ENCODE measurements around the gene NNMT. TPM values are rescaled to one million over a fixed set of nuclear protein-coding genes. Genes with fewer than 3 reads are reported as not detected.

The NNMT gene
- total and polyA plus RNA-seq, 9 of the 15 experiments (the other 6 are each of a cell fraction or from before 2014, with no cell fraction given) = 6.1 to 15.0 (median 11.2) TPM

GRCh38 chr11:114284021-114284420, 12.2 kb upstream of the NNMT start (continued):
- TF ChIP-seq FOS (IDR thresholded peaks at IDR 0.05; ENCODE audit: extremely low read depth, insufficient read length) = no peak
- no peak for TF ChIP-seq CEBPG (CRISPR knock-in tag; IDR thresholded peaks at IDR 0.05)
- TF ChIP-seq CEBPG (tag; conservative IDR thresholded peaks at IDR 0.05 in 1 of 2, IDR thresholded peaks at IDR 0.05 in 1 of 2) = no peak
- TF ChIP-seq ZNF12 (CRISPR knock-in tag; IDR thresholded peaks at IDR 0.05) = no peak
- TF ChIP-seq PHB (CRISPR knock-in tag; IDR thresholded peaks at IDR 0.05) = no peak

DNA sequence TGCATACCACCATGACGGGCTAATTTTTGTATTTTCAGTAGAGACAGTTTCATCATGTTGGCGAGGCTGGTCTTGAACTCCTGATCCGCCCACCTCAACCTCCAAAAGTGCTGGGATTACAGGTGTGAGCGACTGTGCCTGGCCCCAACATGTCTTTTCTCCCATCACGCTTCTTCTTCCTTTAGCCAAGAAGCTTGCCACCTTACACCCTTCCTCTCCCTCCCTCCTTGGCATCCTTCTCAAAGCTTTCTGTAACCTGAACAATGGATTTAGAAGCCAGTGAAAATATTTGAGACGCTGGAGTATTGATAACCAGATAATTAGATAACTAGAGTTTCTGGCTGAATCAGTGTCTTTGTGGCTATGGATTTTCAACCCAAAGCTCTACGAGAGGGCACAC, 11.3 kb upstream of the NNMT start:
- no peak for DNase-seq (ENCODE audit: extremely low read depth in 1 of 4, low spot score in 3 of 4)
- no peak overlapping the region for H3K27ac ChIP-seq (ENCODE audit: extremely low read depth, low read depth, low read length)
- WGBS (ENCODE audit: insufficient coverage, low coverage, missing lambda C conversion rate) = 53% methylated on average over 7 of the region's 7 CpGs
- H3K4me2 ChIP-seq (ENCODE audit: insufficient read depth, low read length) = no peak overlapping the region
- no TSS peak for BruUV-seq (replicated peaks)
- H3K4me1 ChIP-seq (replicated peaks in 1 of 2; ENCODE audit: control insufficient read depth in 2 of 2, insufficient read depth in 2 of 2, low read length in 2 of 2) = peaks cover 0 to 4% of the 10 kb centered on the region in 2 experiments; a peak in 2 of 5 replicates
- intact Hi-C loops (cut with micrococcal nuclease) (no loop called here), in situ Hi-C loops (cut with MboI) (loop anchor here (10.0 kb wide), 2 partner anchors 480 to 1450 kb away; no protein-coding TSS in a partner anchor)
- no peak for TF ChIP-seq MEF2D (tag; conservative IDR thresholded peaks at IDR 0.05; ENCODE audit: low read depth)
- TF ChIP-seq ZNF347 (CRISPR knock-in tag; IDR thresholded peaks at IDR 0.05; ENCODE audit: low read depth) = no peak
- TF ChIP-seq HMGN3 (IDR thresholded peaks at IDR 0.05; ENCODE audit: borderline replicate concordance, extremely low read depth, insufficient read length, low read depth, low read length) = no peak
- no peak for ATAC-seq
- H4K20me1 ChIP-seq (replicated peaks; ENCODE audit: control insufficient read depth, insufficient read depth, low read length) = no peaks in the 10 kb centered on the region
- H3K36me3 ChIP-seq (ENCODE audit: control insufficient read depth, insufficient read depth, low read length) = no peaks in the 10 kb centered on the region
- FAIRE-seq = no peak
- ChIA-PET CTCF (ENCODE audit: low intra/inter-chr PET ratio) (no interaction called here), POLR2A (interaction anchor here (0.8 to 1.3 kb wide), 2 partner anchors 69 to 621 kb away, joined by 3 read pairs; no protein-coding TSS in a partner anchor)
- H3K9ac ChIP-seq (ENCODE audit: insufficient read depth in 1 of 2, low read depth in 2 of 2, low read length in 2 of 2) = no peak overlapping the region
- no peaks in the 10 kb centered on the region for H3K9me3 ChIP-seq (replicated peaks; ENCODE audit: control insufficient read depth, insufficient read depth, low read depth, low read length)
- H3K79me2 ChIP-seq (ENCODE audit: control insufficient read depth, insufficient read depth, low read length) = no peaks in the 10 kb centered on the region
- H2AFZ ChIP-seq (ENCODE audit: low read depth, low read length) = no peak overlapping the region
- no peaks in the 10 kb centered on the region for H3K9me1 ChIP-seq (ENCODE audit: control insufficient read depth, insufficient read depth, low read length)
- H3K27me3 ChIP-seq (ENCODE audit: control insufficient read depth in 2 of 2, insufficient read depth in 2 of 2, low read length in 2 of 2) = no peaks in the 10 kb centered on the region
- no peak overlapping the region for H3K4me3 ChIP-seq

Measured in K562 (cell line).